Mucosa of rectum (tissue), 2 donors: ENCODE data around the gene GNAQ.

Experiments used
- H3K27ac ChIP-seq, 2 donors: one replicate each; pipeline ENCODE4 v1.7.0; 2013; ENCODE audit warnings: inconsistent platforms in 2 of 2, low read depth in 2 of 2, low read length in 2 of 2
- H3K27me3 ChIP-seq, 2 donors: one replicate each; pipeline ENCODE4 v1.7.0; 2013; ENCODE audit warnings: low read length in 2 of 2; ENCODE audit not compliant: control insufficient read depth in 2 of 2, insufficient read depth in 2 of 2
- H3K36me3 ChIP-seq, 2 donors: one replicate each; pipeline ENCODE4 v1.7.0; 2013; ENCODE audit warnings: low read length in 2 of 2; ENCODE audit not compliant: control insufficient read depth in 2 of 2, insufficient read depth in 2 of 2
- H3K4me1 ChIP-seq, 2 donors: one replicate each; pipeline ENCODE4 v1.7.0; 2013; ENCODE audit warnings: low read length in 2 of 2, mild to moderate bottlenecking in 1 of 2; ENCODE audit not compliant: control insufficient read depth in 2 of 2, insufficient read depth in 2 of 2
- H3K4me3 ChIP-seq, 2 donors: one replicate each; pipeline ENCODE4 v1.7.0; 2013; ENCODE audit warnings: low read length in 2 of 2
- H3K9ac ChIP-seq, 2 donors: one replicate each; pipeline ENCODE4 v1.7.0; 2013; ENCODE audit warnings: low read length in 2 of 2, low read depth in 1 of 2, mild to moderate bottlenecking in 1 of 2
- H3K9me3 ChIP-seq, 2 donors: one replicate each; pipeline ENCODE4 v1.7.0; 2013; ENCODE audit warnings: low read length in 2 of 2; ENCODE audit not compliant: control insufficient read depth in 2 of 2
- donor health status: healthy.
- donor health status: Normal muscosa, but diverticular disease.

The GNAQ gene

GRCh38 chr9:77901018-77901417 lies 130.6 kb downstream of the GNAQ start:
- peaks cover 0 to 2% of the 10 kb centered on the region in 2 donors for H3K4me1 ChIP-seq
- no peak overlapping the region for H3K27ac ChIP-seq
- H3K9ac ChIP-seq: no peak overlapping the region

GRCh38 chr9:77899679-77900354 lies 131.8 kb downstream of the GNAQ start:
- Histone ChIP-seq H3K9me3 (no peaks in the 10 kb centered on the region), H3K36me3 (peaks cover 4 to 7% of the 10 kb centered on the region in 2 donors), H3K9ac (no peak overlapping the region), H3K4me3 (no peak overlapping the region), H3K27me3 (no peaks in the 10 kb centered on the region), H3K4me1 (peaks cover 0 to 2% of the 10 kb centered on the region in 2 donors), H3K27ac (no peak overlapping the region)

More at GRCh38 chr9:77901018-77901417, 130.6 kb downstream of the GNAQ start:
- H3K27me3 ChIP-seq: no peaks in the 10 kb centered on the region
- H3K4me3 ChIP-seq: no peak overlapping the region
- peaks cover 0 to 2% of the 10 kb centered on the region in 2 donors for H3K36me3 ChIP-seq
- no peaks in the 10 kb centered on the region for H3K9me3 ChIP-seq

GRCh38 chr9:77898864-77899263 lies 132.7 kb downstream of the GNAQ start:
- no peak overlapping the region for H3K9ac ChIP-seq
- H3K9me3 ChIP-seq: no peaks in the 10 kb centered on the region
- H3K4me3 ChIP-seq: no peak overlapping the region
- H3K27ac ChIP-seq: no peak overlapping the region
- peaks cover 4 to 7% of the 10 kb centered on the region in 2 donors for H3K36me3 ChIP-seq
- no peaks in the 10 kb centered on the region for H3K27me3 ChIP-seq
- peaks cover 0 to 2% of the 10 kb centered on the region in 2 donors for H3K4me1 ChIP-seq

- Histone ChIP-seq H3K4me3 (no peak overlapping the region), H3K27me3 (no peaks in the 10 kb centered on the region), H3K9ac (no peak overlapping the region), H3K27ac (no peak overlapping the region), H3K36me3 (peaks cover 4% of the 10 kb centered on the region in 2 donors), H3K4me1 (peaks cover 0 to 2% of the 10 kb centered on the region in 2 donors), H3K9me3 (no peaks in the 10 kb centered on the region)
Measured at GRCh38 chr9:77896938-77897667, 134.5 kb downstream of the GNAQ start.

GRCh38 chr9:77896269-77896937 lies 135.2 kb downstream of the GNAQ start:
- Histone ChIP-seq H3K9ac (no peak overlapping the region), H3K36me3 (peaks cover 4% of the 10 kb centered on the region in 2 donors), H3K9me3 (no peaks in the 10 kb centered on the region), H3K4me1 (peaks cover 0 to 2% of the 10 kb centered on the region in 2 donors), H3K27me3 (no peaks in the 10 kb centered on the region), H3K4me3 (no peak overlapping the region), H3K27ac (no peak overlapping the region)

GRCh38 chr9:77893706-77894105 lies 137.9 kb downstream of the GNAQ start:
- Histone ChIP-seq H3K27me3 (no peaks in the 10 kb centered on the region), H3K36me3 (peaks cover 4% of the 10 kb centered on the region in 2 donors), H3K9ac (no peak overlapping the region), H3K4me1 (peaks cover 0 to 2% of the 10 kb centered on the region in 2 donors), H3K9me3 (no peaks in the 10 kb centered on the region), H3K27ac (no peak overlapping the region), H3K4me3 (no peak overlapping the region)

- no peak overlapping the region for H3K9ac ChIP-seq
- H3K4me3 ChIP-seq: no peak overlapping the region
- no peak overlapping the region for H3K27ac ChIP-seq
Measured at GRCh38 chr9:77892955-77893514, 138.6 kb downstream of the GNAQ start.

GRCh38 chr9:77892171-77892570 lies 139.4 kb downstream of the GNAQ start:
- no peak overlapping the region for H3K4me3 ChIP-seq
- H3K9me3 ChIP-seq: no peaks in the 10 kb centered on the region
- H3K36me3 ChIP-seq: peaks cover 4% of the 10 kb centered on the region in 2 donors
- H3K27me3 ChIP-seq: no peaks in the 10 kb centered on the region
- H3K9ac ChIP-seq: no peak overlapping the region
- H3K27ac ChIP-seq: no peak overlapping the region
- H3K4me1 ChIP-seq: peaks cover 2% of the 10 kb centered on the region in 2 donors

More at GRCh38 chr9:77892955-77893514, 138.6 kb downstream of the GNAQ start:
- peaks cover 4% of the 10 kb centered on the region in 2 donors for H3K36me3 ChIP-seq
- H3K27me3 ChIP-seq: no peaks in the 10 kb centered on the region
- H3K9me3 ChIP-seq: no peaks in the 10 kb centered on the region
- H3K4me1 ChIP-seq: peaks cover 0 to 2% of the 10 kb centered on the region in 2 donors

- Histone ChIP-seq H3K27ac (no peak overlapping the region), H3K27me3 (no peaks in the 10 kb centered on the region), H3K4me1 (peaks cover 2% of the 10 kb centered on the region in 2 donors), H3K9me3 (no peaks in the 10 kb centered on the region), H3K36me3 (peaks cover 4% of the 10 kb centered on the region in 2 donors), H3K4me3 (no peak overlapping the region), H3K9ac (no peak overlapping the region)
Measured at GRCh38 chr9:77891128-77891800, 140.3 kb downstream of the GNAQ start.
